Muscle layer of colon (tissue), 2 donors: Measurements from ENCODE around the gene SLC25A51.

Experiments used
- H3K27ac ChIP-seq: one replicate; pipeline ENCODE4 v1.7.0; 2013; ENCODE audit warnings: low read depth, mild to moderate bottlenecking, low read length, moderate library complexity
- H3K27me3 ChIP-seq, 2 donors: one replicate each; pipeline ENCODE4 v1.7.0; 2013; ENCODE audit warnings: low read length in 2 of 2, mild to moderate bottlenecking in 2 of 2; ENCODE audit not compliant: insufficient read depth in 2 of 2, control insufficient read depth in 1 of 2
- H3K36me3 ChIP-seq: one replicate; pipeline ENCODE4 v1.7.0; 2013; ENCODE audit warnings: mild to moderate bottlenecking, low read length; ENCODE audit not compliant: insufficient read depth
- H3K4me1 ChIP-seq: one replicate; pipeline ENCODE4 v1.7.0; 2013; ENCODE audit warnings: mild to moderate bottlenecking, low read length; ENCODE audit not compliant: insufficient read depth
- H3K4me3 ChIP-seq, 2 donors: one replicate each; pipeline ENCODE4 v1.7.0; 2013; ENCODE audit warnings: low read length in 2 of 2, low read depth in 1 of 2, mild to moderate bottlenecking in 1 of 2, moderate library complexity in 1 of 2
- H3K9ac ChIP-seq: one replicate; pipeline ENCODE4 v1.7.0; 2013; ENCODE audit warnings: low read length
- H3K9me3 ChIP-seq: one replicate; pipeline ENCODE4 v1.7.0; 2013; ENCODE audit warnings: mild to moderate bottlenecking, low read length
- donor health status: abdominal sarcoma.
- donor health status: Adenocarcinoma of cecum.

Gene SLC25A51

GRCh38 chr9:37935096-37935495, 31.2 kb upstream of the SLC25A51 start:
- Histone ChIP-seq H3K36me3 (no peaks in the 10 kb centered on the region), H3K4me3 (no peak overlapping the region), H3K9ac (no peak overlapping the region), H3K9me3 (no peaks in the 10 kb centered on the region), H3K27ac (no peak overlapping the region), H3K27me3 (no peaks in the 10 kb centered on the region), H3K4me1 (peaks cover 18% of the 10 kb centered on the region)

GRCh38 chr9:37931592-37931991, 27.7 kb upstream of the SLC25A51 start:
- H3K4me1 ChIP-seq, result no peaks in the 10 kb centered on the region
- H3K36me3 ChIP-seq, result no peaks in the 10 kb centered on the region
- H3K27ac ChIP-seq, result no peak overlapping the region
- no peaks in the 10 kb centered on the region for H3K27me3 ChIP-seq
- H3K9me3 ChIP-seq, result no peaks in the 10 kb centered on the region
- no peak overlapping the region for H3K4me3 ChIP-seq
- H3K9ac ChIP-seq, result no peak overlapping the region

GRCh38 chr9:37929441-37929895, 25.5 kb upstream of the SLC25A51 start:
- Histone ChIP-seq H3K9me3 (no peaks in the 10 kb centered on the region), H3K4me3 (no peak overlapping the region), H3K4me1 (no peaks in the 10 kb centered on the region), H3K27me3 (no peaks in the 10 kb centered on the region), H3K36me3 (no peaks in the 10 kb centered on the region), H3K9ac (no peak overlapping the region), H3K27ac (no peak overlapping the region)

- H3K9ac ChIP-seq, result no peak overlapping the region
- no peaks in the 10 kb centered on the region for H3K4me1 ChIP-seq
- no peaks in the 10 kb centered on the region for H3K27me3 ChIP-seq
- H3K36me3 ChIP-seq, result no peaks in the 10 kb centered on the region
- H3K4me3 ChIP-seq, result no peak overlapping the region
- H3K9me3 ChIP-seq, result no peaks in the 10 kb centered on the region
- no peak overlapping the region for H3K27ac ChIP-seq
Measured at GRCh38 chr9:37928552-37929430, 24.9 kb upstream of the SLC25A51 start.

- Histone ChIP-seq H3K9ac (no peak overlapping the region), H3K27ac (no peak overlapping the region)
Measured at GRCh38 chr9:37927601-37928551, 23.9 kb upstream of the SLC25A51 start.

GRCh38 chr9:37927132-37927531, 23.2 kb upstream of the SLC25A51 start:
- no peaks in the 10 kb centered on the region for H3K27me3 ChIP-seq

More at GRCh38 chr9:37927601-37928551, 23.9 kb upstream of the SLC25A51 start:
- Histone ChIP-seq H3K36me3 (no peaks in the 10 kb centered on the region), H3K4me3 (no peak overlapping the region), H3K27me3 (no peaks in the 10 kb centered on the region), H3K4me1 (no peaks in the 10 kb centered on the region), H3K9me3 (no peaks in the 10 kb centered on the region)

GRCh38 chr9:37926737-37927118, 22.8 kb upstream of the SLC25A51 start:
- Histone ChIP-seq H3K9me3 (no peaks in the 10 kb centered on the region), H3K4me3 (no peak overlapping the region), H3K4me1 (no peaks in the 10 kb centered on the region), H3K9ac (no peak overlapping the region), H3K36me3 (no peaks in the 10 kb centered on the region), H3K27me3 (no peaks in the 10 kb centered on the region), H3K27ac (no peak overlapping the region)

More at GRCh38 chr9:37927132-37927531, 23.2 kb upstream of the SLC25A51 start:
- H3K9me3 ChIP-seq, result no peaks in the 10 kb centered on the region
- H3K36me3 ChIP-seq, result no peaks in the 10 kb centered on the region
- H3K4me1 ChIP-seq, result no peaks in the 10 kb centered on the region
- H3K9ac ChIP-seq, result no peak overlapping the region
- no peak overlapping the region for H3K27ac ChIP-seq
- H3K4me3 ChIP-seq, result no peak overlapping the region

- no peak overlapping the region for H3K4me3 ChIP-seq
- H3K36me3 ChIP-seq, result no peaks in the 10 kb centered on the region
- H3K9me3 ChIP-seq, result no peaks in the 10 kb centered on the region
- H3K27me3 ChIP-seq, result no peaks in the 10 kb centered on the region
- no peaks in the 10 kb centered on the region for H3K4me1 ChIP-seq
- no peak overlapping the region for H3K9ac ChIP-seq
- H3K27ac ChIP-seq, result no peak overlapping the region
Measured at GRCh38 chr9:37925786-37926736, 22.1 kb upstream of the SLC25A51 start.

GRCh38 chr9:37925006-37925405, 21.1 kb upstream of the SLC25A51 start:
- H3K27ac ChIP-seq, result no peak overlapping the region

GRCh38 chr9:37924538-37924937, 20.6 kb upstream of the SLC25A51 start:
- no peak overlapping the region for H3K27ac ChIP-seq
- H3K4me3 ChIP-seq, result no peak overlapping the region
- no peak overlapping the region for H3K9ac ChIP-seq
- no peaks in the 10 kb centered on the region for H3K36me3 ChIP-seq
- H3K27me3 ChIP-seq, result no peaks in the 10 kb centered on the region
- no peaks in the 10 kb centered on the region for H3K4me1 ChIP-seq
- no peaks in the 10 kb centered on the region for H3K9me3 ChIP-seq

More at GRCh38 chr9:37925006-37925405, 21.1 kb upstream of the SLC25A51 start:
- no peaks in the 10 kb centered on the region for H3K9me3 ChIP-seq
- no peaks in the 10 kb centered on the region for H3K4me1 ChIP-seq
- H3K4me3 ChIP-seq, result no peak overlapping the region
- H3K27me3 ChIP-seq, result no peaks in the 10 kb centered on the region
- no peaks in the 10 kb centered on the region for H3K36me3 ChIP-seq
- no peak overlapping the region for H3K9ac ChIP-seq
